Endothelial cell of umbilical vein (primary cell): ENCODE results near the gene DHX35.

ENCODE experiments used
- EZH2 ChIP-seq: IDR thresholded peaks from 2 replicates; pipeline ENCODE4 v1.6.1; 2012; ENCODE audit warnings: borderline replicate concordance, low read depth, mild to moderate bottlenecking, moderate library complexity, low read length, inconsistent platforms; ENCODE audit not compliant: severe bottlenecking
- FOS ChIP-seq: IDR thresholded peaks from 2 replicates; pipeline ENCODE4 v1.6.1; 2011; ENCODE audit warnings: mild to moderate bottlenecking, low read length, moderate library complexity, borderline replicate concordance; ENCODE audit not compliant: insufficient read depth
- JUN ChIP-seq: IDR thresholded peaks from 2 replicates; pipeline ENCODE4 v1.6.1; 2011; ENCODE audit warnings: borderline replicate concordance, low read depth; ENCODE audit not compliant: insufficient read length, insufficient read depth
- MAX ChIP-seq: IDR thresholded peaks from 2 replicates; pipeline ENCODE4 v1.6.1; 2011; ENCODE audit not compliant: insufficient read depth, insufficient read length
- POLR2A ChIP-seq: IDR thresholded peaks from 2 replicates; pipeline ENCODE4 v1.6.1; 2012; ENCODE audit warnings: low read depth, mild to moderate bottlenecking, control low read depth, low read length
- POLR2AphosphoS5 ChIP-seq: IDR thresholded peaks from 2 replicates; pipeline ENCODE4 v1.6.1; 2012; ENCODE audit warnings: low read depth, mild to moderate bottlenecking, control low read depth, low read length, moderate library complexity; ENCODE audit not compliant: insufficient read depth
- TF ChIP-seq, protein P1 (sequence below), 2 donors: IDR thresholded peaks; 1 replicate in 1 of 2; 2 replicates in 1 of 2; pipeline ENCODE4 v1.5.1; 2011; ENCODE audit warnings: low read length in 2 of 2, mild to moderate bottlenecking in 2 of 2, moderate library complexity in 2 of 2, control low read depth in 1 of 2, inconsistent platforms in 1 of 2, low read depth in 1 of 2; ENCODE audit not compliant: insufficient read depth in 1 of 2; ENCODE audit errors: extremely low read depth in 1 of 2

DNA sequence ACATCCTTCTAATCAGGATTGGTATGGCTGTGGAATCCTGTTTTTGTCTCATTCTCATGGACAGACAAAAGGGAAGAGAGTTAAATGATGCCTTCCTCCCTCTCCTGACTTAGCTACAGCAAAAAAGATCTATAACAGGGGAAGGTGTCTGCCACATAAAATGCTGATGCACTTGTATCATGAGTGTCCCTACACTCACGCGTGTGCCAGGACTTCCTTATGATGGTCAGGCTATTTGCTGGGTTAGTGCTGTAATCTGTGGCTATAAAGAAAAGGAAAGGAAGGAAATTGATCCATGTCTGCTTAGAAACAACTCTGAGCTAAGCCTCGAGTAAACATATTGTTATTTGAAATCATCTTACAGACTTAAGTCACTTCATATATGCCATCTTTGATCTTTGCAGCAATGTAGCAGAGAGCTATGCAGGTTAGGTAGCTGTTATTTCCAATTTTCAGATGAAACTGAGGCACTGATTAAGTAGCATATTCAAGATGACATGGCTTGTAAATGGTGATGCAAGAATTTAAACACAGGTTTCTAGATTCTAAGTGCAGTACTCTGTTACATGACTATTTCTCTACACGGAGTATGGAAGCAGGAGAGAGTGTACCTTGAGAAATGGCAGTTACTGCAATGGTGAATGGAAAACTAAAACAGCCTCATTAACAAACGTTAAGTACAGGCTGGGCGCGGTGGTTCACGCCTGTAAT lies 8.4 kb upstream of the DHX35 start:
- TF ChIP-seq, protein P1, sequence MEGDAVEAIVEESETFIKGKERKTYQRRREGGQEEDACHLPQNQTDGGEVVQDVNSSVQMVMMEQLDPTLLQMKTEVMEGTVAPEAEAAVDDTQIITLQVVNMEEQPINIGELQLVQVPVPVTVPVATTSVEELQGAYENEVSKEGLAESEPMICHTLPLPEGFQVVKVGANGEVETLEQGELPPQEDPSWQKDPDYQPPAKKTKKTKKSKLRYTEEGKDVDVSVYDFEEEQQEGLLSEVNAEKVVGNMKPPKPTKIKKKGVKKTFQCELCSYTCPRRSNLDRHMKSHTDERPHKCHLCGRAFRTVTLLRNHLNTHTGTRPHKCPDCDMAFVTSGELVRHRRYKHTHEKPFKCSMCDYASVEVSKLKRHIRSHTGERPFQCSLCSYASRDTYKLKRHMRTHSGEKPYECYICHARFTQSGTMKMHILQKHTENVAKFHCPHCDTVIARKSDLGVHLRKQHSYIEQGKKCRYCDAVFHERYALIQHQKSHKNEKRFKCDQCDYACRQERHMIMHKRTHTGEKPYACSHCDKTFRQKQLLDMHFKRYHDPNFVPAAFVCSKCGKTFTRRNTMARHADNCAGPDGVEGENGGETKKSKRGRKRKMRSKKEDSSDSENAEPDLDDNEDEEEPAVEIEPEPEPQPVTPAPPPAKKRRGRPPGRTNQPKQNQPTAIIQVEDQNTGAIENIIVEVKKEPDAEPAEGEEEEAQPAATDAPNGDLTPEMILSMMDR (IDR thresholded peaks at IDR 0.05; ENCODE audit: extremely low read depth in 1 of 2, insufficient read depth in 1 of 2, low read depth in 1 of 2, low read length in 2 of 2), result no peak
- no peak for TF ChIP-seq POLR2AphosphoS5
- no peak for TF ChIP-seq POLR2A
- no peak for TF ChIP-seq EZH2
- no peak for TF ChIP-seq MAX
- no peak for TF ChIP-seq FOS
- no peak for TF ChIP-seq JUN
